ENCODE measurements around the gene MUC21. TPM values are rescaled to one million over a fixed set of nuclear protein-coding genes. Genes with fewer than 3 reads are reported as not detected.

Gene MUC21
- total RNA-seq, 1 experiment from 2014 or later: 0.13 TPM

- H3K79me2 ChIP-seq (ENCODE audit: low read depth): no peaks in the 10 kb centered on the region
- H3K9me3 ChIP-seq (ENCODE audit: insufficient read depth, low read depth): no peaks in the 10 kb centered on the region
- H4K20me1 ChIP-seq (ENCODE audit: insufficient read depth): no peaks in the 10 kb centered on the region
- intact Hi-C loops (cut with micrococcal nuclease; ENCODE audit: unreplicated experiment): loop anchor here (5.0 kb wide), 1 partner anchor 50 kb away; no protein-coding TSS in a partner anchor
- POLR2A ChIA-PET (ENCODE audit: unreplicated experiment): interaction anchor here (0.6 kb wide), 1 partner anchor 12 kb away, joined by 3 read pairs; no protein-coding TSS in a partner anchor
- H3K9me2 ChIP-seq (ENCODE audit: insufficient read depth): no peaks in the 10 kb centered on the region
- no TSS peak for BruUV-seq (replicated peaks)
- TF ChIP-seq CTCF (conservative IDR thresholded peaks at IDR 0.05) (no peak), EZH2 (IDR thresholded peaks at IDR 0.05; ENCODE audit: low read depth) (no peak)
- CTCF ChIA-PET: interaction anchor here (0.6 to 0.9 kb wide), 3 partner anchors 65 to 94 kb away, joined by 3 to 4 read pairs (median 3); partner anchors contain the start of gene VARS2
- peak overlapping the region; percentile 57 for H3K4me2 ChIP-seq
- DNase-seq: peak; percentile 58 to 97
- no peaks in the 10 kb centered on the region for H3K27me3 ChIP-seq (ENCODE audit: insufficient read depth, low read depth)
- H3F3A ChIP-seq (ENCODE audit: insufficient read depth, low read depth): peaks cover 37% of the 10 kb centered on the region
- no peak overlapping the region for H3K4me3 ChIP-seq
- peaks cover 67% of the 10 kb centered on the region for H3K4me1 ChIP-seq (replicated peaks; ENCODE audit: insufficient read depth)
- H3K36me3 ChIP-seq (ENCODE audit: low read depth): no peaks in the 10 kb centered on the region
- peak overlapping the region; percentile 75 for H3K27ac ChIP-seq
- no peak overlapping the region for H2AFZ ChIP-seq
These were observed 24.2 kb downstream of the MUC21 start for GRCh38 chr6:31007694-31008093.

- no peaks in the 10 kb centered on the region for H4K20me1 ChIP-seq (ENCODE audit: insufficient read depth)
- H3K27ac ChIP-seq: peak overlapping the region; percentile 75
- H3K4me2 ChIP-seq: peak overlapping the region; percentile 57
- no TSS peak for BruUV-seq (replicated peaks)
- H3K4me3 ChIP-seq: no peak overlapping the region
- ChIA-PET POLR2A (ENCODE audit: unreplicated experiment) (interaction anchor here (0.6 kb wide), 2 partner anchors 12 to 198 kb away, joined by 3 read pairs; no protein-coding TSS in a partner anchor), CTCF (interaction anchor here (0.5 to 0.9 kb wide), 5 partner anchors 65 to 1546 kb away, joined by 3 to 5 read pairs (median 4); no protein-coding TSS in a partner anchor)
- peaks cover 37% of the 10 kb centered on the region for H3F3A ChIP-seq (ENCODE audit: insufficient read depth, low read depth)
- H3K4me1 ChIP-seq (replicated peaks; ENCODE audit: insufficient read depth): peaks cover 67% of the 10 kb centered on the region
- TF ChIP-seq EZH2 (IDR thresholded peaks at IDR 0.05; ENCODE audit: low read depth) (no peak), CTCF (conservative IDR thresholded peaks at IDR 0.05) (no peak)
- H3K36me3 ChIP-seq (ENCODE audit: low read depth): no peaks in the 10 kb centered on the region
- no peaks in the 10 kb centered on the region for H3K9me2 ChIP-seq (ENCODE audit: insufficient read depth)
- DNase-seq: no peak
- intact Hi-C loops (cut with micrococcal nuclease; ENCODE audit: unreplicated experiment): loop anchor here (5.0 kb wide), 1 partner anchor 49 kb away; no protein-coding TSS in a partner anchor
- H3K79me2 ChIP-seq (ENCODE audit: low read depth): no peaks in the 10 kb centered on the region
- H3K9me3 ChIP-seq (ENCODE audit: insufficient read depth, low read depth): no peaks in the 10 kb centered on the region
- no peak overlapping the region for H2AFZ ChIP-seq
- no peaks in the 10 kb centered on the region for H3K27me3 ChIP-seq (ENCODE audit: insufficient read depth, low read depth)
These were observed 24.6 kb downstream of the MUC21 start for GRCh38 chr6:31008165-31008564.

GRCh38 chr6:31009731-31010130 is 26.2 kb downstream of the MUC21 start:
- no peak for TF ChIP-seq CTCF (conservative IDR thresholded peaks at IDR 0.05)
- TF ChIP-seq EZH2 (IDR thresholded peaks at IDR 0.05; ENCODE audit: low read depth): no peak
- no peaks in the 10 kb centered on the region for H3K9me3 ChIP-seq (ENCODE audit: insufficient read depth, low read depth)
- no TSS peak for BruUV-seq (replicated peaks)
- no peak overlapping the region for H2AFZ ChIP-seq
- intact Hi-C loops (cut with micrococcal nuclease; ENCODE audit: unreplicated experiment): loop anchor here (5.0 kb wide), 1 partner anchor 48 kb away; no protein-coding TSS in a partner anchor
- peaks cover 28% of the 10 kb centered on the region for H3F3A ChIP-seq (ENCODE audit: insufficient read depth, low read depth)
- no peaks in the 10 kb centered on the region for H3K79me2 ChIP-seq (ENCODE audit: low read depth)
- POLR2A ChIA-PET (ENCODE audit: unreplicated experiment): no interaction called here
- no peak overlapping the region for H3K27ac ChIP-seq
- H3K4me3 ChIP-seq: no peak overlapping the region
- DNase-seq: no peak
- H4K20me1 ChIP-seq (ENCODE audit: insufficient read depth): no peaks in the 10 kb centered on the region
- peaks cover 56% of the 10 kb centered on the region for H3K4me1 ChIP-seq (replicated peaks; ENCODE audit: insufficient read depth)
- CTCF ChIA-PET: no interaction called here
- no peaks in the 10 kb centered on the region for H3K27me3 ChIP-seq (ENCODE audit: insufficient read depth, low read depth)
- H3K9me2 ChIP-seq (ENCODE audit: insufficient read depth): no peaks in the 10 kb centered on the region
- no peaks in the 10 kb centered on the region for H3K36me3 ChIP-seq (ENCODE audit: low read depth)
- H3K4me2 ChIP-seq: no peak overlapping the region
